Activated naive CD8-positive, alpha-beta T cell treated with anti-CD3 and anti-CD28 coated beads, Interleukin-2, amount 50 U/mL, for 16 hours (primary cell): Measurements from ENCODE around the gene IKZF3.
"Not testable (repeated sequence)": the region's sequence is repeated elsewhere in the genome, so short reads cannot be mapped to it uniquely, and the experiment has no call there.

Experiments used
- DNase-seq: peaks from one replicate; pipeline ENCODE4 v3.0.0-alpha.2; 2020; ENCODE audit warnings: low read depth, low spot score

The IKZF3 gene

DNA sequence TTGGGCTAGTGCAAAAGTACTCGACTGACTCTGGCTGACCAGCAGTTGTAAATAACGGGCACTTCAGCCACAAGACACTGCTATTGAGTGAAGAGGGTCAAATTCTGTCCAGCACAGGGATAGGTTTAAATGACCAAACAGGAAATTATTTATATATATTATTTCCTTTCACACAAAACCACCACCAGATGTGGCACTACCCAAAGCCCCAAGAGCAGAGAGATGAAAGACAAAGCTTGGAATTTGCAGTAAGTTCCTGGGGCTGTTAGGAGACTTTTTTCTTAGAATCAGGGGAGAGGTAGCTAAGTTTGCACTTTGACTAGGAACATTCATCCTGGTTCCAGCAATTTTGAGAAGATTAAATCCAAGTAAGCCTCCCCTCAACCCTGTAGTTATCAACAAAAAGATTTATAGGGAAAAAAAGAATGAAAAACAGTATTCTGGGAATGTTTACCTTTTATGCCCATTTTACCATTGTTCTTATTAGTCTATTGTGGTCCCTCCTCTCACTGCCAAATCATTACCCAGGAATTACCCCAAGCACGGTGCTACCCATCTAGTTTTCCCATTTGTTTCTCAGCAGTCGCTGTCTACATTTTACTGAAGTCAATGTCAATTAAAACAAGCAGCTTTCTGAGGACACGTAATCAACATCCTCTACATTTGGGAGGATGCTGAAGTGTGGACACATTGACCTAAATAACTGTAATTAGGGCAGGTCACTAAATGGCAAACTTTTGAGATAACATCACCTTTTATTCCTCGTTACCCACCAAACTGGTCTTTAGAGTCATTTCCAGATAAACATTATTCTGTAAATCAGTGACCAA is 82.9 kb downstream of the IKZF3 start:
- DNase-seq, result no peak

DNA sequence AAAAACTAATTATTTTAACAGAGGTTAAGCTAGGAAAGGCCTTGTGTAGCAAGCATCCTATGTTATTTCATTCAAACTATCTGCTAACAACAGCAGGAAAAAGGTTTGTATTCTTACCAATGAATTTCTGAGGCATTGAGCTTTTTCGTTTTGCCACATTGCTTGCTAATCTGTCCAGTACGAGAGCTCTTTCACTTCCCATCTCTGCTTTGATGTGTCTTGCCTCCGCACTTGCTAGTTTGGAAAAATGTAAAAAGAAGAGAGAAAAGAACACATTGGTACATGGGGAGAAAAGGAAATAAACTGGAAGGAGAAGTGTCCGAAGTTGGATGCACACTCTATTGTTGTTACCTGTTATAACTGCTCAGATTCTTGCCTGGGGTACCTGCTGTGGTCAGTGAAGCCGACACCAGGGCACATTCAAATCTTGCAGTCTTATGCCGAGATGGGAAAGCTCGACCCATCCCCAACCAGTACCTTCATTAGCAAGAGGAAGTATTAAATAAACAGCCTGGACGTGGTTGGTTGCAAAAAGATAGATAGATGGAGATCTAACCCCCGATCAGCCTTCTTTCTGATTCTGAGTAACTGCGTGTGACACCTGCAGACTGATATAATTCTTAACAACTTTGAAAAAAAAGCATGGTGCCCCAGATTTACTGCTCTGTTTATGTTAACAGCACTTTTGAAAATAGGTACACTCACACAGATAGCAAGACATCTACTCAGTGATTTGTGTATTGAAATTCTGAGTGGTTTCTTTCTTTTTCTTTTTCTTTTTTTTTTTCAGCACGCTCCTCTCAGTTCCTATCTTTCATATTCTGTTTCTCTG is 86.4 kb downstream of the IKZF3 start:
- no peak for DNase-seq

DNA sequence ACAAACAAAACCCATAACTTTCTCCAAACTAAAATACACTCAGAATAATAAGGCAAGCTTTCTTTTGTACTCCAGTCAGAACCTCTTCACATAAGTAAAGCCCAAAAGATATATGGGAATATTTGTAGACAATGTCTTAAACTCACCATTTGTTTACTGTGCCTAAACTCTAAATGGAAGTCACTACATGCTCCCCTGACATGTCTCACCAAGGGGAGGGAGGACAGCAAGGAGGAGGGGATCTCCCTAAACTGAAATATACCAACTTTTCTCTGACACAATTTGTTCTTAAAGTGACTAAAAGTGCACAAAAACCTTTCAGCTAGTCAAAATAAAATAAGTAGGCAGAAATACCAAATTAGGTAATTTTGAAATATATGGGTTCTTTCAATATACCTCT is 87.9 kb downstream of the IKZF3 start:
- no peak for DNase-seq

DNA sequence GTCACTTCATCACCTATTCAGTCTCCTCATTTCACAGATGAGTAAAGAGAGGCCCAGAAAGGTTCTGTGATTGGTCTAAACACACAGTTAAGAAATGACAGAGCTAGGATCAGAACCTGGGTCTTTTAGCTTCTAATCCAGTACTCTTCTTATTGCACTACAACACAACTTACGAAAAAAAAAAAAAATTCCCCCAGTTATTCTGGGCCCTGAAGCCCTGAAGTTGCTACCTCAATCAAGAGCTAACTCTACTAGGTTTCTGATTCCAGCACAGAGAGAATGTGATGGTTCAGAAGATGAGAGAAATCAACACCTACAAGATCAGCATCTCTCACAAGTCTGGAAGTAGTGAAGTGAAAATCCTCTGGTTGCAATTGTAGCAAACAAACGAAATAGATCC is 89.1 kb downstream of the IKZF3 start:
- no peak for DNase-seq

DNA sequence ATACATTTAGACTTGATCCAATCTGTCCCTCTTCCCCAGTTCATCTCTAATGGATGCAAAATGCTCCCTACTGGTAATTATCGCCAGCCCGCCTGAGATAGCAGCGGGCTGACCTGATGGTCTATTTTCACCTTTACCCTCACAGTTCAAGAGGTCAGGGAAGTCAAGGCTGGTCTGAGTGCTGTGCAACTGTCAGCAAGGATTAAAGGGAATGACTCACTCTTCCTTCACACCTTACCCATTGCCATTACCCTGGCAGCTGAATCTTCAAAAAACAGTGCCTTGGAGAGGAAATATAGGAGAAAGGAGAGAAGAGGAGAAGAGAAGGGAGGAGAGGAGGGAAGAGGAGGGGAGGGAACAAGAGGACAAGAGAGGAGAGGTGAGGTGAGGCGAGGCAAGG is 90.1 kb downstream of the IKZF3 start:
- DNase-seq, result no peak

DNA sequence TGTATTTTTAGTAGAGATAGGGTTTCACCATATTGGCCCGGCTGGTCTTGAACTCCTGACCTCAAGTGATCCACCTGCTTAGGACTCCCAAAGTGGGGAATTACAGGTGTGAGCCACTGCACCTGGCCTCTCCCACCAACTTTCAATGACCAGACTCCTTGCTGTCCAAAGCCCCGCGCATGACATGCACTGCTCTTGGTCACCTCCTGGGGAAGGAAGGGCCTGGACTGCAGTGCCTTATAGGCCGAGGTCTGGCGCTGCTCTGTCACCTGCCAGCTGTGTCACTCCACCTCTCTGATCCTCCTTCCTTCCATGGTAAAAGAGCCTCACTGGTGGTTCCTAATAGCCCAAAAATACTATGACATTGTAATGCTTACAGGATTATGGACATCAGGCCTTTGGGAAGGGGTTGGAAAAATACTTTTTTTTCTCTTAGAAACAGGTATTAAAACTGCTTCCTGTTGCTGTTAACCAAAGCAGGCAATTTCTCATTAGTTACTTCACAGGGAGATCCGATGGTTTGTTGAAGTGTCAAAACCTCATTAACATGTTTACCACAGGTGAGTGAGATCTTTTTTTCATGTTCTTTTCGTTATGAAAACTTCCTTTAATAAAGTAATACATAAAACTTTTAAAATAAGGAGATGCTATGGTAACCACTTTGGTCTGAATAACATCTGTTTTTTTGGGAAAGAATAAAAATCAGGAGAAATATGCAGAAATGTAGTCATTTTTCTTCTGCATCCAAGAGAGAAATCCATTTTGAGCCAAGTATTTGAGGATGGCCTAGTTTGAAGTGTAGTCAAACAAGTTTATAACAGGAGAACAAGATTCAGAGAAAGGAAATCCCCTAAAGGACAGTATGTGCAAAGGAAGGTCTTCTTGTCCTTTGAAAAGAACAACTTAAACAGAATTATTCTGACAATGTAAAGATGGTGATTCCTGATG is 90.9 kb downstream of the IKZF3 start:
- no peak for DNase-seq

DNA sequence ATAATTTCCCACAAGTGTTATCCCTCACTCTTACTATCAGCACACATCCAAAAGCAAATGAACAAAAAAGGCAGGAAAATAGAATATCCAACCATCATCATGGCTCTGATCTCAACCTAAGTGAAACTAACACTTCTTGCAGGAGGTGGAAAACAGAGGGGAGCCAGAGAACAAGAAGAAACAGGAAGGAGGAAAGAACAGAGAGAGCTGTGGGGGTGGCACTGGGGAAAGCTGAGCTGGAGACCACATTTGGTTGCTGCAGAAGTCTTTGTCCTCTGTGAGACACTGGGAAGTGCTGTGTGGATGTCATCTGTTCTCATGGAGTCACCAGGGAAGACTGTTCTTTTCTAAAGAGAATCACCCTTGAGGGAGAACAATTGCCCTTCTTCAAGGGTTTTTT is 91.7 kb downstream of the IKZF3 start:
- DNase-seq, result no peak

DNA sequence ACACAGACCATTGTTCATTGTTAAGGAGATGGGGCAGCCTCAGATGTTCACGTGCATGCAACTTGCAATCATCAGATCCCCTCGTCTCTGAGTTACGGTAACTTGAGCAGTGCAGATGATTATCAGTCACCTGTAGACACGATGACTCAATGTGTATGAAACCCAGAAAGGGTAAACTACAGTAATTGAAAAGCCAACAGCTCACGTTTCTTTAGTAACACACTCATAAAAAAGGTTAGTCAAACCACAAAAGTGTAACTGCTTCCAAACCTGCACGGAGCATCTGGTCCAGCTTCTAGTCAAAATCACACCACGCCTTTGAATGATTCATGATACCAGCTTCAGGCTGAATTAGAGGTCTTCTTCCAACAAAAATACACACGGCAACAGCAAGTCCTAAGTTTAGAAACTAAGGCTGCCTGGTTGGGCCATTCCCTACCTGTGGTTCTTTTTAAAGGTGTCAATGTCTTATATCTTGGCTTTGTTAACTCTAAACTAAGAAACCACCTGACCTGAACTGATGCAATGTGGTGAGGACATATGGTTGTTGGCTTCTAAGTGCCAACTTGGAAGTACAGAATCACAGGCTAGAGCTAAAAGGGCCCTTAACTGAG is 94.0 kb downstream of the IKZF3 start:
- no peak for DNase-seq

DNA sequence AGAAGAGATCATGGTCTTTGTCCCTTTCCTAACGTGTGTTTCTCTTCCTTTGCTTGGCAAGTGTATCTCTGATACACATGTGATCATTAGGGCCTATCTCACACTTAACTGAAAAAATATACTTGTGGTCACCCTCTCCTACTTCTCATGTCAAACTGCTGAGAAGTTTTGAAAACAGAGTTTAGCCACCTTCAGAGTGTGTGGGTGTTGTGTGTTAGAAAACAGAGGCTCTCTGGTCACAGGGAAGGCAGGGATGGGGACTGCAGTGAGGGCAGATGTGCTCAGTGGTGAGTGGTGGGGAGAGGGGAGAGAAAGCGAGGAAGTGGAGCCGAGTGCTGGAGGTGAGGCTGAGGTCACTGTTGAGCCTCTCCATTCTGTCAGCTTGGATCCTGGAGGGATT is 97.0 kb downstream of the IKZF3 start:
- no peak for DNase-seq

DNA sequence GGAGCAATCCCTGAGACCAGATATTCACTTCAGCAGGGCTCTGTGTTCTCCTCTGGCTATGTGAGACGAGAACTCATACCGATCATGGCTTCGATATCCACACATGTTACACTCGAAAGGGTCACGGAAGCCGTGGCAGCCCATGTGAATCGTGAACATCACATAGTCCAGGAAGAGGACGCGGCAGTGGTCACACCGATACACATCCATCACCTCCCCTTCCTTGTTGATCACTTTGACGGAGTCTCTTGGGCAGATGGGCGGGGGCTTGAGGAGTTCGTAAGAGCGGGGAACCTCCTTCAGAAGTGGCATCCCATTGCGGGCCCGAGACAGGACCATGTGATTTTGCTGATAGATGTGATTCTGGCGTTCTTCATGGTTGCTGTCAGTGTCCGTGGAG is 98.3 kb downstream of the IKZF3 start:
- DNase-seq, result no peak

DNA sequence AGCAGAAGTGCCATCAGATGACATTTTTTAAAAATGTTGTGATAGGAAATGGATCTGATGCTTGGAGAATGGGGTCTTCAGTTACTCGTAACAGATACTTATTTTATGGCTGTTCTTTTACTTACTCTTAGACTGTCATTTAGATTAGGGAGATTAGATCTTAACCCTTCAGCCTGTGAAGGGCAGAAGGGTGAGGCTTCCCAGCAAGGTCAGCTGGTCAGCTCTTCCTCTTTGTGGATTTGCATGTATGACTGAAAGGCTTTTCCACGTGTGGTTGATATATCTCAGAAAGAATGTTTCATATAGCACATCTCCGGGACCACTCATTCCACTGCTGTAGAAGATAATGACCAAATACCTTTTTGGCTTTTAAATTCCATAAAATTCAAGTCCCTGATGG is 98.9 kb downstream of the IKZF3 start:
- DNase-seq, result no peak

DNA sequence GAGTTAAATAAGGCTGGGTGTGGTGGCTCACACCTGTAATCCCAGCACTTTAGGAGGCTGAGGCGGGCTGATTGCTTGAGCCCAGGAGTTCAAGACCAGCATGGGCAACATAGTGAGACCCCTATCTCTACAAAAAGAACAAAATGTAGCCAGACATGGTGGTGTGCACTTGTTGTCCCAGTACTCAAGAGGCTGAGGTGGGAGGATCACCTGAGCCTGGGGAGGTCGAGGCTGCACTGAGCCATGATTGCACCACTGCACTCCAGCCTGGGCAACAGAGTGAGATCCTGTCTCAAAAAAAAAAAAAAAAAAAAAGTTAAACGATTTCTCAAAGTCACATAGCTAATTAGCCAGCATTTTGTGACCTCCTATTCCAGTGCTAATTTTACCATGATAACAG is 99.9 kb downstream of the IKZF3 start:
- DNase-seq, result not testable (repeated sequence)

DNA sequence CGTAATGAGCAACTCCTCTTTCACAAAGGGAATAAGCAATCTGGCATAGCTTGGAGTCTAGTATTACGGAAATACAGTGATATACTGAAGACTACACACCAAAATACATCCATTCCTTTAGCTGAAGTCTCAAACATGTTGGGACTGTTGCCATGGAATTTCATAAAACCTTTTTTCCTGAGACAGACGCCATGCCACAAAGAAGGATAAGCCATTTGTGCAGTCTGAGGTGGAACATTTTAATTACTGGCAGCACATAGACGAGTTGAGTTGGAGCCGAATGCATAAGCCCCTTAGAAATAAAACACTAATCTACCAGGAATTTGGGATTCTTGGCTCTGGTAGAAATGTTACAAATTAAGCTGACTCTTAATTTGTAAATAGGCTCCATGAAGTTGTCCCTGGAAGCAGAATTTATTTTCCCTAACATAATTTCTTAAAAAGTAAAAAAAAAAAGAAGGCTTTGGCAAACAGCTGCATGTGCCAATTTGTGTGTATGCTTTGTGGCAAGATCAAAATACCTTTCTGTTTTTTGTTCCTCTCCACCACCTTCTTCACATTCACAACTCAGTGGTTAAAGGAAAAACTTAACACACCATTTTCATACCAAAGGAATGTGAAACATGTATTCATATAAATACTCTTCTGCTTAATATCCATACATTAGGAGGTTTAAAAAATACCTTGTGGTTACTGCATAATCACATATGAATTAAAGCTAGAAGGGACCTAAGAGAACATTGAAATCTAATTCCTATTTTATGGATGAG is 100.9 kb downstream of the IKZF3 start:
- no peak for DNase-seq

DNA sequence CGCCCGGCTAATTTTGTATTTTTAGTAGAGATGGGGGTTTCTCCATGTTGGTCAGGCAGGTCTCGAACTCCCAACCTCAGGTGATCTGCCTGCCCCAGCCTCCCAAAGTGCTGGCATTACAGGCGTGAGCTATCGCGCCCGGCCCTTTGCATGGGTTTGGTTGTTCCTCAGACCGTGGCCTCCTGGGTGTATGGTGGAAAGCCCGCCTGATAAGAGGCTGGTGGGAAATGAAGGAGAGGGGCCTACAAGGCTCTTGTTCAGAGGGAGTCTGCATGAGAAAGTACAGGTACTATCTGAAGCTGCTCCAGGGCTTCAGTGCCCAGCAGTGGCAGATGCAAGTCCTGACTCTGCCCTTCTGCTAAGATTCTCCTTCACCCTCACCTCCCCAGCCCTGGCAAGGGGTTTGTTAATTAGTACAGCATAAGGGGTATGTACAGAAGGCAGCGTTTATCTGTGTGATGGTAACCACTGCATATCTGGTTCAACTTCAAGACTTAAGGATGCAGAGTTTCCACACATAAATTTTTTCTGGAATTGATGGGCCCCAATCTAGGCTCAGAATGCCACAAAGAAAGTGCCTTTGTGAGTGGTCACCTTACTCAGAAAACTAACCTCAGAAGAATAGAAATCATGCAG is 102.1 kb downstream of the IKZF3 start:
- DNase-seq, result no peak

DNA sequence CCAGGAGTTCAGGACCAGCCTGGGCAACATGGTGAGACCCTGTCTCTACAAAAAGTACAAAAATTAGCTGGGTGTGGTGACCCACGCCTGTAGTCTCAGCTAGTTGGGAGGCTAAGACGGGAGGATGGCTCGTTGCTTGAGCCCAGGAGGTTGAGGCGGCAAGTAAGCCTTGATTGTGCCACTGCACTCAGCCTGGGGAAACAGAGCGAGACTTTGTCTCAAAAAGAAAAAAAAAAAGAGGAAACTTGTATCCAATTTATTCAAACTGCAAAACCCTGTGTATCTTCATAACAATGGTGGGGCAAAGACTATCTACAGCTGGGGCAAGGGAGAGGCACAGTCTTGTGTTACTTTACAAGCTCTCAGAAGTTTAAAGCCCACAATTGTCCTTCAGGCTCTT is 104.9 kb downstream of the IKZF3 start:
- DNase-seq, result no peak

DNA sequence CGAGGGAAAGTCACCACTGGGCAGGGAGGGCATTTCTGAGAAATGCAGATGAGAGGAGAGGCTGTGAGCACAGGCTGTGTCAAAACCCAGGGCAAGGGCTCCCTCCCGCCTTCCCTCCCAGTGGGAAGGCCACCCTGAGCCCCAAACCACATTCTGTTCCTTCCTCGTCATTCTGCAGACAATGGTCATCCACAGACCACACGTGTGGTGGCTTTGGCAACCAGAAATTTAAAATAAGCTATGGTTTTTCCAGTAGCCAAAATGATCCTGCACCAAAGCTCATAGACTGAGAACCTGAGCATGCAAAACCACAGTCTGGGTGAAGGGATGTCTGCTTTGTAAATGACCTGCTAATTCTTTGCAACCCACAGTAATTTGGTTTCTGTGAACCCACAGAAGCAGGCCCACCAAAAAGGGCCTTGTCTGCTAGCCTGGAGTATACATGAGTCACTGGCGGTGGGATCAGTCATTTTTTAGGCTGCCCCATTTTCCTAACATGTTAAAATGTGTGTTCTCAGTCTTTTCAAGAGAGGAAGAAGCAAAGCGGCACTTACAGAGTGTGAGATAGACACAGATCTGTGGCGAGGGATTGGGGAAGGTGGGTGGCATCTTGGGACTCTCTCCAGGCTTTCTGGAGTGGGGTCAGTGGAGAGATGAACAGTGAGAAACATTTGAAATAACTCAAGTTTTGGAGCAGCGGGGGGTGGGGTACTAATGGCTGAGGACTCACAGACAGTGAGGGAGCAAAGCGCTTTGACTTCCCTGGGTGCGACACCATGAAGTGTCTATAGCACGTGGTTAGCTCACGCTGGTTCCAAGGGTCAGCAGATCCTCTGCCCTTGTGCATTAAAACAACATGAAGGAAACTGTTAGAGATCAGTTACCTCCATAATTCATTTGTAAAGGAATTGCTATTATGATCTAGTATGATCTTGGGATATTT is 105.9 kb downstream of the IKZF3 start:
- DNase-seq, result peak; percentile 33

DNA sequence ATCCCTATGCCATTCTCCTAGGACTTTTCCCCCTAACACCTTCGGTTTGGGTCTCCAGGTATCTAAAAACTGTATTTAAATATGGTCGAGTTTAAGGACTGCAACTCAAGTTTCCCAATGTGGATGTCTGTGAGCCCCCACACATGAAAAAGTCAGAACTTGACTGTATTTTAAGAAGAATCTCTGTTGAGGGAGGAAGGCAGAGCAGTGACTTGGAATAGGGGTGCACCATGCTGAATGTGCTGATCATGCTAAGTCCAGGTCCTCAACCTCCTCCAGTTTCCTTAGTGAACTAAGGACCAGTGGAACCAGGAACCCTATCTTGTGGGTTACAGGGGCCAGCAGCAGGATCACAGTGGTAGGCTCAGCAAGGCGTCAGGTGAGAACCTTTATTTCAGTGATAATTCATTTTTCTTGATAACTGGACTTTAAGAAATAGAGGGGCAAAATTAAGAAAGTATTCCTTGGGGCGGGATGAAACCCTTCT is 106.9 kb downstream of the IKZF3 start:
- no peak for DNase-seq

DNA sequence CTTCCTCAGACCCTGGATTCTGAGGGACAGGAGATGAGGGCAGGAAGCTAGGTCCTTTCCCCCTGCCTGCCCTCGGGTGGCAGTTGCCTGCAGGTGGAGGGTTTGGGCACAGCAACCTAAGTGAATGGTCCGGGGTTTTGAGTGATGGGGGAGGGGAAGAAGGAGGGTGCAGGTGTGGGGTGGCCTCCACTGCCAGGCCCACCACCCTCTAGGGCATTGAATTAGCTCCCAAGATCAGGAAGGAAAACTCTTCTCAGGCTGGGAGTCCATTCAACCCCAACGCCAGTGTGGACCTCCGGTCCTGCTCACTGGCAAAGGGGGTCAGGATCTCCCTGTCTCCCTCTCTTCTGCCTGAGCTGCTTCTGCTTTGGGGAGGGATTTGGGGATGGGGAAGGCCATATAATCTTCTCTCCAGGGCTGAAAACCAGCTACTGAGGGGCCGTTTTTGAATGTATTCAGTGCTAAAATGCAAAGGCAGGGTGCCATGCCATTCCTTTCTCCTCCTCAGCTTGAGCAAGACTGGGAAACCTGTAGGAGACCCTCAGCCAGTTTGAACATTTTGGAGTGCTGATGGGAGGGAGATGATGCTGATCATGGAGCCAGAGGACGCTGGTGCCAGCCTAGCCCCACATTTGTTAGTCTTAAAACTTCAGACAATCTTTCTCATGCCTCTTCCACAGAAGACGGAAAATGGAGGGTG is 107.6 kb downstream of the IKZF3 start:
- DNase-seq, result no peak
